HepG2 (cell line): ENCODE results near the gene NPB.

ENCODE experiments used
- TBL1XR1 ChIP-seq: fragments of 150-350 bp; IDR thresholded peaks from 2 replicates; pipeline ENCODE4 v1.6.1; 2014; ENCODE audit warnings: borderline replicate concordance, low read length; ENCODE audit not compliant: partially characterized antibody
- ZBTB3 ChIP-seq: sonication (generic); formaldehyde crosslinking; IDR thresholded peaks from 2 replicates; pipeline ENCODE4 v1.4.0; 2020; ENCODE audit warnings: low read depth, mild to moderate bottlenecking, moderate library complexity, missing genetic modification reagents, borderline replicate concordance
- ZNF34 ChIP-seq: sonication (generic); formaldehyde crosslinking; IDR thresholded peaks from 2 replicates; pipeline ENCODE4 v1.4.0; 2020; ENCODE audit warnings: mild to moderate bottlenecking, missing genetic modification reagents, borderline replicate concordance
- TF ChIP-seq, protein P1 (sequence below): sonication (generic); formaldehyde crosslinking; IDR thresholded peaks from 2 replicates; pipeline ENCODE4 v1.5.1; 2020; ENCODE audit warnings: mild to moderate bottlenecking, missing genetic modification reagents, moderate library complexity
- TF ChIP-seq, protein P2 (sequence below): IDR thresholded peaks from 2 replicates; pipeline ENCODE4 v1.6.1; 2016; ENCODE audit warnings: low read depth, missing genetic modification reagents, missing compliant biosample characterization

DNA sequence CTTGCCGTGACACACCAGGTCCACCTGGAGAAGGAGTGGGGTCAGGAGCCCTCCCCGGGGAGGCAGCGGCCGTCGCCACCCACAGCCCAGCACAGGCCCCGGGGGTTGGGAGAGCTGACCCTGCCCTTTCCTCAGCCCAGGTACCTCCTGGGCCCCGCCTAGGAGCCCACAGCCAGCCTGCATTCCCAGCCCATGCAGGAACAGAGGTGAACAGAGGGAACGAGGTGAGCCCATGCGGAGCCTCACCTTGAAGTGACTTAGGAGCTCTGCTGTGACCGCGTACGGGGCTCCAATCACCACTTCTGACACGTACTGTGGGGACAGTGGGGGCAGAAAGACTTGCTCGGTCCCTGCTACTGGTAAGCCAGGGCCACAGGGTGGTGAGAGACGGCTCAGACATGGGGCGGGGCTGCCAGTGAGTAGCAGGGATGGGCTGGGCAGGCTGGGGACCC is 3.4 kb downstream of the NPB start:
- TF ChIP-seq, protein P1, sequence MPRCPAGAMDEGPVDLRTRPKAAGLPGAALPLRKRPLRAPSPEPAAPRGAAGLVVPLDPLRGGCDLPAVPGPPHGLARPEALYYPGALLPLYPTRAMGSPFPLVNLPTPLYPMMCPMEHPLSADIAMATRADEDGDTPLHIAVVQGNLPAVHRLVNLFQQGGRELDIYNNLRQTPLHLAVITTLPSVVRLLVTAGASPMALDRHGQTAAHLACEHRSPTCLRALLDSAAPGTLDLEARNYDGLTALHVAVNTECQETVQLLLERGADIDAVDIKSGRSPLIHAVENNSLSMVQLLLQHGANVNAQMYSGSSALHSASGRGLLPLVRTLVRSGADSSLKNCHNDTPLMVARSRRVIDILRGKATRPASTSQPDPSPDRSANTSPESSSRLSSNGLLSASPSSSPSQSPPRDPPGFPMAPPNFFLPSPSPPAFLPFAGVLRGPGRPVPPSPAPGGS (CRISPR knock-in tag), result no peak
- TF ChIP-seq ZBTB3 (CRISPR knock-in tag) (no peak), TBL1XR1 (no peak), ZNF34 (no peak)
- TF ChIP-seq, protein P2, sequence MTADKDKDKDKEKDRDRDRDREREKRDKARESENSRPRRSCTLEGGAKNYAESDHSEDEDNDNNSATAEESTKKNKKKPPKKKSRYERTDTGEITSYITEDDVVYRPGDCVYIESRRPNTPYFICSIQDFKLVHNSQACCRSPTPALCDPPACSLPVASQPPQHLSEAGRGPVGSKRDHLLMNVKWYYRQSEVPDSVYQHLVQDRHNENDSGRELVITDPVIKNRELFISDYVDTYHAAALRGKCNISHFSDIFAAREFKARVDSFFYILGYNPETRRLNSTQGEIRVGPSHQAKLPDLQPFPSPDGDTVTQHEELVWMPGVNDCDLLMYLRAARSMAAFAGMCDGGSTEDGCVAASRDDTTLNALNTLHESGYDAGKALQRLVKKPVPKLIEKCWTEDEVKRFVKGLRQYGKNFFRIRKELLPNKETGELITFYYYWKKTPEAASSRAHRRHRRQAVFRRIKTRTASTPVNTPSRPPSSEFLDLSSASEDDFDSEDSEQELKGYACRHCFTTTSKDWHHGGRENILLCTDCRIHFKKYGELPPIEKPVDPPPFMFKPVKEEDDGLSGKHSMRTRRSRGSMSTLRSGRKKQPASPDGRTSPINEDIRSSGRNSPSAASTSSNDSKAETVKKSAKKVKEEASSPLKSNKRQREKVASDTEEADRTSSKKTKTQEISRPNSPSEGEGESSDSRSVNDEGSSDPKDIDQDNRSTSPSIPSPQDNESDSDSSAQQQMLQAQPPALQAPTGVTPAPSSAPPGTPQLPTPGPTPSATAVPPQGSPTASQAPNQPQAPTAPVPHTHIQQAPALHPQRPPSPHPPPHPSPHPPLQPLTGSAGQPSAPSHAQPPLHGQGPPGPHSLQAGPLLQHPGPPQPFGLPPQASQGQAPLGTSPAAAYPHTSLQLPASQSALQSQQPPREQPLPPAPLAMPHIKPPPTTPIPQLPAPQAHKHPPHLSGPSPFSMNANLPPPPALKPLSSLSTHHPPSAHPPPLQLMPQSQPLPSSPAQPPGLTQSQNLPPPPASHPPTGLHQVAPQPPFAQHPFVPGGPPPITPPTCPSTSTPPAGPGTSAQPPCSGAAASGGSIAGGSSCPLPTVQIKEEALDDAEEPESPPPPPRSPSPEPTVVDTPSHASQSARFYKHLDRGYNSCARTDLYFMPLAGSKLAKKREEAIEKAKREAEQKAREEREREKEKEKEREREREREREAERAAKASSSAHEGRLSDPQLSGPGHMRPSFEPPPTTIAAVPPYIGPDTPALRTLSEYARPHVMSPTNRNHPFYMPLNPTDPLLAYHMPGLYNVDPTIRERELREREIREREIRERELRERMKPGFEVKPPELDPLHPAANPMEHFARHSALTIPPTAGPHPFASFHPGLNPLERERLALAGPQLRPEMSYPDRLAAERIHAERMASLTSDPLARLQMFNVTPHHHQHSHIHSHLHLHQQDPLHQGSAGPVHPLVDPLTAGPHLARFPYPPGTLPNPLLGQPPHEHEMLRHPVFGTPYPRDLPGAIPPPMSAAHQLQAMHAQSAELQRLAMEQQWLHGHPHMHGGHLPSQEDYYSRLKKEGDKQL (CRISPR knock-in tag), result no peak
